Neuronal stem cell (in vitro differentiated cells): ENCODE results near the gene DPP6.
A peak's percentile ranks its signal among the peaks of the same experiment; 100 is the strongest.

Experiments
- DNase-seq: peaks from one replicate; pipeline ENCODE4 v3.0.0-alpha.2; 2013; ENCODE audit warnings: low spot score
- H2AFZ ChIP-seq: one replicate; pipeline ENCODE4 v1.6.1; 2013; ENCODE audit warnings: mild to moderate bottlenecking, low read length, inconsistent platforms
- H2AK5ac ChIP-seq: 2 replicates; pipeline ENCODE4 v1.6.1; 2013; ENCODE audit warnings: low read depth, mild to moderate bottlenecking, inconsistent platforms, low read length, moderate library complexity, mixed read lengths
- H2BK120ac ChIP-seq: 2 replicates; pipeline ENCODE4 v1.6.1; 2013; ENCODE audit warnings: low read depth, mild to moderate bottlenecking, inconsistent platforms, low read length, moderate library complexity, mixed read lengths
- H2BK12ac ChIP-seq: one replicate; pipeline ENCODE4 v1.6.1; 2013; ENCODE audit warnings: low read length, inconsistent platforms
- H2BK15ac ChIP-seq: 2 replicates; pipeline ENCODE4 v1.6.1; 2013; ENCODE audit warnings: mild to moderate bottlenecking, low read length, inconsistent platforms, mixed read lengths
- H2BK5ac ChIP-seq: one replicate; pipeline ENCODE4 v1.6.1; 2013; ENCODE audit warnings: inconsistent platforms, mild to moderate bottlenecking, low read length, moderate library complexity
- H3K14ac ChIP-seq: one replicate; pipeline ENCODE4 v1.6.1; 2013; ENCODE audit warnings: low read length, inconsistent platforms
- H3K18ac ChIP-seq: 2 replicates; pipeline ENCODE4 v1.6.1; 2013; ENCODE audit warnings: low read length, inconsistent platforms
- H3K23ac ChIP-seq: 2 replicates; pipeline ENCODE4 v1.6.1; 2013; ENCODE audit warnings: low read depth, mild to moderate bottlenecking, mixed read lengths, low read length, inconsistent platforms; ENCODE audit not compliant: poor library complexity
- H3K27ac ChIP-seq: replicated peaks from 3 replicates; pipeline ENCODE4 v1.5.1; 2013; ENCODE audit warnings: low read length, inconsistent platforms
- H3K27me3 ChIP-seq, 3 experiments: 2 replicates each; pipeline ENCODE4 v1.6.1; 2013; ENCODE audit warnings: low read length in 3 of 3, mild to moderate bottlenecking in 2 of 3, inconsistent platforms in 1 of 3, low read depth in 1 of 3, mixed read lengths in 1 of 3, moderate library complexity in 1 of 3; ENCODE audit not compliant: control insufficient read depth in 3 of 3, insufficient read depth in 3 of 3
- H3K36me3 ChIP-seq, 2 donors: replicated peaks in 1 of 2; 2 replicates each; pipeline ENCODE4 v1.6.1; 2013; ENCODE audit warnings: low read length in 2 of 2; ENCODE audit not compliant: control insufficient read depth in 2 of 2, insufficient read depth in 2 of 2
- H3K4ac ChIP-seq: 2 replicates; pipeline ENCODE4 v1.6.1; 2013; ENCODE audit warnings: inconsistent platforms, mild to moderate bottlenecking, low read length, moderate library complexity
- H3K4me1 ChIP-seq, 2 donors: 1 replicate in 1 of 2; 2 replicates in 1 of 2; pipeline ENCODE4 v1.6.1; 2013; ENCODE audit warnings: low read length in 2 of 2, low read depth in 1 of 2; ENCODE audit not compliant: control insufficient read depth in 2 of 2, insufficient read depth in 1 of 2
- H3K4me2 ChIP-seq: one replicate; pipeline ENCODE4 v1.6.1; 2013; ENCODE audit warnings: mild to moderate bottlenecking, low read length, inconsistent platforms; ENCODE audit not compliant: insufficient read depth, poor library complexity, severe bottlenecking
- H3K4me3 ChIP-seq, 2 donors: 2 replicates each; pipeline ENCODE4 v1.5.1; 2013; ENCODE audit warnings: low read length in 2 of 2, mild to moderate bottlenecking in 2 of 2, inconsistent platforms in 1 of 2, moderate library complexity in 1 of 2
- H3K79me1 ChIP-seq: one replicate; pipeline ENCODE4 v1.6.1; 2013; ENCODE audit warnings: low read depth, mild to moderate bottlenecking, inconsistent platforms, low read length, moderate library complexity
- H3K9ac ChIP-seq: one replicate; pipeline ENCODE4 v1.6.1; 2013; ENCODE audit warnings: mild to moderate bottlenecking, low read depth, low read length, inconsistent platforms; ENCODE audit not compliant: poor library complexity
- H3K9me3 ChIP-seq, 2 donors: replicated peaks in 1 of 2; 2 replicates each; pipeline versions ENCODE3 to v1.6.1; 2013; ENCODE audit warnings: low read length in 2 of 2, mild to moderate bottlenecking in 2 of 2, inconsistent platforms in 1 of 2, low read depth in 1 of 2, mixed read lengths in 1 of 2, moderate library complexity in 1 of 2; ENCODE audit not compliant: control insufficient read depth in 2 of 2, insufficient read depth in 1 of 2
- H4K8ac ChIP-seq: one replicate; pipeline ENCODE4 v1.6.1; 2013; ENCODE audit warnings: low read depth, mild to moderate bottlenecking, inconsistent platforms, low read length, moderate library complexity
- H4K91ac ChIP-seq: one replicate; pipeline ENCODE4 v1.6.1; 2013; ENCODE audit warnings: low read length, low read depth, mild to moderate bottlenecking, inconsistent platforms; ENCODE audit not compliant: poor library complexity
- WGBS, 2 donors: extraction: QIAGEN DNeasy Blood & Tissue Kit; methylation state at CpG; one replicate each; pipeline ENCODE4 v1.1.7; 2013; ENCODE audit warnings: missing lambda C conversion rate in 2 of 2, mixed read lengths in 1 of 2; ENCODE audit not compliant: insufficient read length in 2 of 2, insufficient replicate concordance in 1 of 2; ENCODE audit errors: extremely low coverage in 2 of 2; 5-methylcytosine and 5-hydroxymethylcytosine counted together

Gene DPP6

GRCh38 chr7:154848464-154848863, 796.3 kb downstream of the DPP6 start:
- Histone ChIP-seq H2AK5ac (no peak overlapping the region), H3K14ac (no peak overlapping the region), H3K4me3 (no peak overlapping the region), H3K27ac (no peak overlapping the region), H3K79me1 (no peaks in the 10 kb centered on the region), H2BK12ac (no peak overlapping the region), H3K9ac (no peak overlapping the region), H3K9me3 (no peaks in the 10 kb centered on the region), H3K23ac (no peak overlapping the region), H3K18ac (no peak overlapping the region), H2BK15ac (no peak overlapping the region), H2BK120ac (no peak overlapping the region), H2BK5ac (no peak overlapping the region), H4K8ac (no peak overlapping the region), H3K27me3 (peaks cover 0 to 10% (median 0%) of the 10 kb centered on the region in 3 experiments), H3K4ac (no peak overlapping the region), H4K91ac (no peak overlapping the region), H3K4me2 (no peak overlapping the region), H3K36me3 (no peaks in the 10 kb centered on the region), H2AFZ (no peak overlapping the region), H3K4me1 (no peaks in the 10 kb centered on the region)
- WGBS, 2 donors: no CpG with 5 or more reads among the region's 2 CpGs
- DNase-seq: no peak

GRCh38 chr7:154852205-154852604, 800.0 kb downstream of the DPP6 start:
- peaks cover 0 to 2% (median 0%) of the 10 kb centered on the region in 3 experiments for H3K27me3 ChIP-seq
- H2BK5ac ChIP-seq: no peak overlapping the region
- H2BK120ac ChIP-seq: no peak overlapping the region
- no peak overlapping the region for H3K18ac ChIP-seq
- H3K36me3 ChIP-seq: no peaks in the 10 kb centered on the region
- no peak overlapping the region for H4K91ac ChIP-seq
- H3K14ac ChIP-seq: no peak overlapping the region
- no peak overlapping the region for H2BK15ac ChIP-seq
- no peak overlapping the region for H3K4me2 ChIP-seq
- no peak overlapping the region for H2AK5ac ChIP-seq
- no peak overlapping the region for H3K27ac ChIP-seq
- no peak overlapping the region for H2AFZ ChIP-seq
- no peak overlapping the region for H3K4ac ChIP-seq
- H3K79me1 ChIP-seq: no peaks in the 10 kb centered on the region
- H3K9ac ChIP-seq: no peak overlapping the region
- no peak overlapping the region for H2BK12ac ChIP-seq
- no peak for DNase-seq
- no peak overlapping the region for H4K8ac ChIP-seq
- H3K4me1 ChIP-seq: no peaks in the 10 kb centered on the region
- H3K4me3 ChIP-seq: peak overlapping the region in 1 of 2 donors; percentile 52
- WGBS, 2 donors: no CpG with 5 or more reads among the region's 4 CpGs
- peaks cover 0 to 1% of the 10 kb centered on the region in 2 donors for H3K9me3 ChIP-seq
- H3K23ac ChIP-seq: no peak overlapping the region

DNA sequence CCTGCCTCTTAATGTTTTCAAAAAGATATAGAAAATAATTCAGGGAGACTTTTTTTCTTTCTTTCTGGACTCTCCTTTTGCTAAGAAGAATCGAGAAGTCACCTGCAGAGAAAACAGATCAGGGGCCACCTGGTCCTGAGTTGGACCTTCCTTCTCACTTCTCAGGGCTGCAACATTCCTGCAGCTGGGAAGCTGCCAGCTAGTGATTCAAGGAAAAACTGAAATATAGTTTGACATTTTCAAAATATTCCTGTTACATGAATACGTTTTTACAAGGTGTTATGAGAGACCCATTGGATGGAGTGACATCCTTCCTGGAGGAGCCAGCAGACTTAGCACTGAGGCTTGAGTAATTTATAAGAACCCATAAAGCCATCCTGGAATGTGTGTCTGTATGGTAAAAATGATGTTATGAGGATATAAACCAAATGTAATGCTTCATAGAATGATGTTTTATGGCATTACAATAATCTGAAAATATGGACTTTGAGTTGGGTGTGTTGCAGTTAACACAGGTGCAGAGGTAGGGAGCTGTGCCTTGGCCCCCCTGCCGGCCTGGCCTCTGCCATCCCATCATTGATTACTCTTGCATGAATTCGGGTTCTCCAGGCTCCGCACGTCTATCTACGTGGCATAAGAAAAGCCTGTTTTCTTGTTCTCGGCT, 801.0 kb downstream of the DPP6 start:
- DNase-seq: no peak
- no peak overlapping the region for H3K9ac ChIP-seq
- peaks cover 0 to 7% of the 10 kb centered on the region in 2 donors for H3K4me1 ChIP-seq
- no peak overlapping the region for H3K4ac ChIP-seq
- H3K36me3 ChIP-seq: no peaks in the 10 kb centered on the region
- H3K4me2 ChIP-seq: no peak overlapping the region
- H3K4me3 ChIP-seq: no peak overlapping the region
- WGBS, 2 donors: no CpG with 5 or more reads among the region's 8 CpGs
- no peak overlapping the region for H2BK15ac ChIP-seq
- peaks cover 0 to 2% (median 0%) of the 10 kb centered on the region in 3 experiments for H3K27me3 ChIP-seq
- no peak overlapping the region for H2BK5ac ChIP-seq
- H3K79me1 ChIP-seq: no peaks in the 10 kb centered on the region
- peaks cover 0 to 1% of the 10 kb centered on the region in 2 donors for H3K9me3 ChIP-seq
- no peak overlapping the region for H2BK12ac ChIP-seq
- H2AK5ac ChIP-seq: no peak overlapping the region
- H2AFZ ChIP-seq: no peak overlapping the region
- no peak overlapping the region for H4K91ac ChIP-seq
- H3K27ac ChIP-seq: no peak overlapping the region
- no peak overlapping the region for H4K8ac ChIP-seq
- H3K18ac ChIP-seq: no peak overlapping the region
- H2BK120ac ChIP-seq: no peak overlapping the region
- no peak overlapping the region for H3K23ac ChIP-seq
- H3K14ac ChIP-seq: no peak overlapping the region

DNA sequence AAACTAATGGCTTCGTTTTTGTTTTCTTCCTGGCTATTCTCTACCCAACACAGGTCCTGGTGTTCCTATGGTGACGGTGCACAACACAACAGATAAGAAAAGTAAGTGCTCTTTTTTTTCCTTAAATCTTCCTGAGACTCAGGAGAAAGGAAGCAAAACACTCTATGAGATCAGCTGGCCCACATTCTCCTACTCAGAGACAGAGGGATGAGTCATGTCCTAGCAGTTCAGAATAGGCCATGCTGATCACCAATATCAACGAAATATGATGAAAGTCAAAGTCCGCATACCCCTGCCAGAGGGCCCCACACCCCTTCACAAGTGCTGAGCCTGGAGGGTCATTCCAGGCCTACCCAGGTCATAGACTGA, 801.5 kb downstream of the DPP6 start:
- Histone ChIP-seq H3K36me3 (no peaks in the 10 kb centered on the region), H3K9me3 (peaks cover 0 to 1% of the 10 kb centered on the region in 2 donors), H3K14ac (no peak overlapping the region), H2BK5ac (no peak overlapping the region), H3K4me3 (no peak overlapping the region), H2BK120ac (no peak overlapping the region), H2AFZ (no peak overlapping the region), H3K27me3 (peaks cover 0 to under 1% (median 0%) of the 10 kb centered on the region in 3 experiments), H3K27ac (no peak overlapping the region), H3K4me1 (peaks cover 0 to 9% of the 10 kb centered on the region in 2 donors), H3K23ac (no peak overlapping the region), H3K9ac (no peak overlapping the region), H4K8ac (no peak overlapping the region), H2BK12ac (no peak overlapping the region), H2AK5ac (no peak overlapping the region), H3K79me1 (no peaks in the 10 kb centered on the region), H3K4ac (no peak overlapping the region), H2BK15ac (no peak overlapping the region), H3K18ac (no peak overlapping the region), H4K91ac (no peak overlapping the region), H3K4me2 (no peak overlapping the region)
- DNase-seq: no peak
- WGBS, 2 donors: no CpG with 5 or more reads among the region's 4 CpGs
